Prostate gland (tissue), 2 donors: ENCODE results near the gene CYTL1. TPM values are rescaled to one million over a fixed set of nuclear protein-coding genes. Genes with fewer than 3 reads are reported as not detected.

Source experiments
- DNase-seq: peaks from one replicate; pipeline ENCODE4 v3.0.0-alpha.2; 2019; ENCODE audit warnings: low spot score
- H3K27ac ChIP-seq, 2 donors: fragments of 200-600 bp; sonication (generic); 2 replicates each; pipeline ENCODE4 v1.5.1; 2017 to 2019
- H3K27me3 ChIP-seq: fragments of 200-600 bp; sonication (generic); replicated peaks from 2 replicates; pipeline ENCODE4 v1.5.1; 2019; ENCODE audit not compliant: insufficient read depth
- H3K36me3 ChIP-seq, 2 donors: fragments of 200-600 bp; sonication (generic); 1 replicate in 1 of 2; 2 replicates in 1 of 2; pipeline versions ENCODE4 v1.5.1 to v1.8.1; 2017 to 2019
- H3K4me1 ChIP-seq: fragments of 200-600 bp; sonication (generic); replicated peaks from 2 replicates; pipeline ENCODE4 v1.5.1; 2019
- H3K4me3 ChIP-seq, 2 donors: fragments of 200-600 bp; sonication (generic); 2 replicates each; pipeline ENCODE4 v1.5.1; 2017 to 2019
- H3K9me3 ChIP-seq: fragments of 200-600 bp; sonication (generic); 2 replicates; pipeline ENCODE4 v1.5.1; 2017
- CTCF ChIP-seq, 4 experiments: fragments of 200-600 bp in 2 of 4; fragments of 450-650 bp in 2 of 4; sonication (generic) in 2 of 4; IDR thresholded peaks; 1 replicate in 3 of 4; 2 replicates in 1 of 4; pipeline ENCODE4 v1.5.1; 2016 to 2019; ENCODE audit warnings: antibody characterized with exemption in 4 of 4, mild to moderate bottlenecking in 2 of 4, moderate library complexity in 2 of 4
- POLR2A ChIP-seq: fragments of 450-650 bp; IDR thresholded peaks from one replicate; pipeline ENCODE4 v1.6.1; 2016; ENCODE audit warnings: antibody characterized with exemption, mild to moderate bottlenecking
- POLR2AphosphoS5 ChIP-seq: sonication (generic); formaldehyde crosslinking; IDR thresholded peaks from one replicate; pipeline ENCODE4 v1.6.1; 2017; ENCODE audit warnings: antibody characterized with exemption
- WGBS: methylation state at CpG from one replicate; pipeline ENCODE4 v1.1.5; 2018; 5-methylcytosine and 5-hydroxymethylcytosine counted together
- intact Hi-C: fragments of 100-400 bp; cut with DNase I; formaldehyde crosslinking; loops from one replicate; pipeline ENCODE4 v1.14.2; 2022
- total RNA-seq, 2 donors: library from RNA; depleted of rRNA; stranded (reverse); fragments of >200 nt; gene quantifications; one replicate each; pipeline ENCODE4 v1.1.0, GENCODE V29; 2016

Gene CYTL1
- total RNA-seq, 2 donors from 2014 or later = 1.4 to 2.2 TPM

- 28% methylated on average over 7 of the region's 7 CpGs for WGBS
- DNase-seq = no peak
Measured at GRCh38 chr4:5041699-5042098, 22.4 kb upstream of the CYTL1 start.

GRCh38 chr4:5040856-5041620, 21.8 kb upstream of the CYTL1 start:
- H3K36me3 ChIP-seq = no peaks in the 10 kb centered on the region
- no peak for DNase-seq
- WGBS = 47% methylated on average over 9 of the region's 9 CpGs

More at GRCh38 chr4:5041699-5042098, 22.4 kb upstream of the CYTL1 start:
- no peaks in the 10 kb centered on the region for H3K27me3 ChIP-seq
- TF ChIP-seq POLR2A (no peak), POLR2AphosphoS5 (no peak), CTCF (IDR thresholded peaks at IDR 0.05) (no peak)
- intact Hi-C loops = no loop called here
- no peaks in the 10 kb centered on the region for H3K4me1 ChIP-seq
- no peak overlapping the region for H3K27ac ChIP-seq
- H3K9me3 ChIP-seq = no peaks in the 10 kb centered on the region
- H3K36me3 ChIP-seq = no peaks in the 10 kb centered on the region
- no peak overlapping the region for H3K4me3 ChIP-seq

GRCh38 chr4:5039800-5040199, 20.5 kb upstream of the CYTL1 start:
- no peak for TF ChIP-seq POLR2A
- TF ChIP-seq POLR2AphosphoS5 = no peak
- TF ChIP-seq CTCF (IDR thresholded peaks at IDR 0.05) = no peak
- 95% methylated on average over 7 of the region's 7 CpGs for whole genome bisulfite sequencing
- H3K27ac ChIP-seq = no peak overlapping the region
- H3K4me1 ChIP-seq = no peaks in the 10 kb centered on the region
- no peaks in the 10 kb centered on the region for H3K9me3 ChIP-seq
- no peaks in the 10 kb centered on the region for H3K27me3 ChIP-seq
- intact Hi-C loops = no loop called here
- H3K4me3 ChIP-seq = no peak overlapping the region
- DNase-seq = no peak
- H3K36me3 ChIP-seq = no peaks in the 10 kb centered on the region

More at GRCh38 chr4:5040856-5041620, 21.8 kb upstream of the CYTL1 start:
- Histone ChIP-seq H3K4me3 (no peak overlapping the region), H3K27me3 (no peaks in the 10 kb centered on the region), H3K9me3 (no peaks in the 10 kb centered on the region), H3K4me1 (no peaks in the 10 kb centered on the region), H3K27ac (no peak overlapping the region)
- TF ChIP-seq CTCF (IDR thresholded peaks at IDR 0.05) (no peak), POLR2A (no peak), POLR2AphosphoS5 (no peak)
- intact Hi-C loops = no loop called here

- 49% methylated on average over 8 of the region's 8 CpGs for WGBS
- Histone ChIP-seq H3K4me1 (no peaks in the 10 kb centered on the region), H3K36me3 (no peaks in the 10 kb centered on the region), H3K4me3 (no peak overlapping the region), H3K9me3 (no peaks in the 10 kb centered on the region), H3K27me3 (no peaks in the 10 kb centered on the region), H3K27ac (no peak overlapping the region)
- intact Hi-C loops = no loop called here
- DNase-seq = no peak
- peak; percentile 8 for TF ChIP-seq POLR2AphosphoS5
- no peak for TF ChIP-seq POLR2A
Measured at GRCh38 chr4:5037553-5038551, 18.6 kb upstream of the CYTL1 start.

- no peak for DNase-seq
- intact Hi-C loops = no loop called here
Measured at GRCh38 chr4:5036239-5036638, 17.0 kb upstream of the CYTL1 start.

More at GRCh38 chr4:5036239-5036638, 17.0 kb upstream of the CYTL1 start:
- no peak overlapping the region for H3K27ac ChIP-seq
- no peaks in the 10 kb centered on the region for H3K4me1 ChIP-seq
- no peak for TF ChIP-seq POLR2A
- H3K27me3 ChIP-seq = no peaks in the 10 kb centered on the region
- WGBS = 42% methylated on average over 5 of the region's 5 CpGs
- no peaks in the 10 kb centered on the region for H3K9me3 ChIP-seq
- H3K36me3 ChIP-seq = no peaks in the 10 kb centered on the region
- H3K4me3 ChIP-seq = no peak overlapping the region
